Stomach (tissue), 9 donors: ENCODE data around the gene RTN3. TPM values are rescaled to one million over a fixed set of nuclear protein-coding genes. Genes with fewer than 3 reads are reported as not detected.

Source experiments
- DNase-seq, 2 donors: peaks; one replicate each; pipeline versions ENCODE4 v3.0.0 to v3.0.0-alpha.2; 2013 to 2019
- H3K27ac ChIP-seq, 5 donors: fragments of 200-600 bp in 4 of 5; sonication (generic) in 4 of 5; one replicate each; pipeline ENCODE4 v1.5.1; 2013 to 2019; ENCODE audit warnings: mild to moderate bottlenecking in 1 of 5, moderate library complexity in 1 of 5
- H3K27me3 ChIP-seq, 3 donors: fragments of 200-600 bp; sonication (generic); one replicate each; pipeline ENCODE4 v1.5.1; 2017 to 2019; ENCODE audit warnings: mixed run types in 1 of 3
- H3K36me3 ChIP-seq, 4 donors: fragments of 200-600 bp; sonication (generic); 1 replicate in 3 of 4; 2 replicates in 1 of 4; pipeline ENCODE4 v1.5.1; 2016 to 2019
- H3K4me1 ChIP-seq, 4 donors: fragments of 200-600 bp; sonication (generic); one replicate each; pipeline ENCODE4 v1.5.1; 2016 to 2019
- H3K4me3 ChIP-seq, 4 donors: fragments of 200-600 bp; sonication (generic) in 3 of 4; one replicate each; pipeline ENCODE4 v1.5.1; 2016 to 2019; ENCODE audit warnings: mild to moderate bottlenecking in 1 of 4
- H3K9me3 ChIP-seq, 4 donors: fragments of 200-600 bp; sonication (generic); one replicate each; pipeline ENCODE4 v1.5.1; 2016 to 2019
- EP300 ChIP-seq: sonication (generic); formaldehyde crosslinking; IDR thresholded peaks from one replicate; pipeline ENCODE4 v1.6.1; 2017; ENCODE audit warnings: antibody characterized with exemption
- POLR2A ChIP-seq, 4 donors: fragments of 450-650 bp; IDR thresholded peaks; one replicate each; pipeline ENCODE4 v1.6.1; 2016; ENCODE audit warnings: antibody characterized with exemption in 4 of 4, control low read depth in 2 of 4, mild to moderate bottlenecking in 1 of 4, moderate library complexity in 1 of 4
- POLR2AphosphoS5 ChIP-seq, 3 donors: sonication (generic); formaldehyde crosslinking; IDR thresholded peaks; one replicate each; pipeline ENCODE4 v1.6.1; 2016; ENCODE audit warnings: antibody characterized with exemption in 3 of 3
- WGBS, 5 donors: extraction: QIAGEN DNeasy Blood & Tissue Kit in 3 of 5; methylation state at CpG; one replicate each; pipeline versions ENCODE4 v1.1.5 to v1.1.7; 2013 to 2018; 5-methylcytosine and 5-hydroxymethylcytosine counted together
- intact Hi-C: fragments of 100-400 bp; cut with DNase I; formaldehyde crosslinking; loops from one replicate; pipeline ENCODE4 v1.15.1; 2023; ENCODE audit warnings: low total_unique reads
- polyA plus RNA-seq, 3 donors: library from polyadenylated mRNA; stranded (reverse); fragments of 200-250 nt; gene quantifications; one replicate each; pipeline ENCODE4 v1.2.3, GENCODE V29; 2013
- total RNA-seq, 5 donors: library from RNA; depleted of rRNA; stranded (reverse); fragments of >200 nt; gene quantifications; one replicate each; pipeline versions ENCODE4 v1.1.0 to v1.2.3, GENCODE V29; 2014 to 2016
- TF ChIP-seq, protein P1 (sequence below), 7 experiments: fragments of 450-650 bp in 4 of 7; fragments of 200-600 bp in 3 of 7; sonication (generic) in 3 of 7; IDR thresholded peaks; one replicate each; pipeline ENCODE4 v1.5.1; 2016 to 2019; ENCODE audit warnings: antibody characterized with exemption in 7 of 7, control low read depth in 2 of 7, mild to moderate bottlenecking in 1 of 7
- donor health status: healthy with polysubstance abuse.
- donor health status: Bipolar disorder and iron deficiency.
- donor health status: healthy.

Gene RTN3
- total and polyA plus RNA-seq, 8 donors, result 22.2 to 83.8 (median 30.3) TPM

DNA sequence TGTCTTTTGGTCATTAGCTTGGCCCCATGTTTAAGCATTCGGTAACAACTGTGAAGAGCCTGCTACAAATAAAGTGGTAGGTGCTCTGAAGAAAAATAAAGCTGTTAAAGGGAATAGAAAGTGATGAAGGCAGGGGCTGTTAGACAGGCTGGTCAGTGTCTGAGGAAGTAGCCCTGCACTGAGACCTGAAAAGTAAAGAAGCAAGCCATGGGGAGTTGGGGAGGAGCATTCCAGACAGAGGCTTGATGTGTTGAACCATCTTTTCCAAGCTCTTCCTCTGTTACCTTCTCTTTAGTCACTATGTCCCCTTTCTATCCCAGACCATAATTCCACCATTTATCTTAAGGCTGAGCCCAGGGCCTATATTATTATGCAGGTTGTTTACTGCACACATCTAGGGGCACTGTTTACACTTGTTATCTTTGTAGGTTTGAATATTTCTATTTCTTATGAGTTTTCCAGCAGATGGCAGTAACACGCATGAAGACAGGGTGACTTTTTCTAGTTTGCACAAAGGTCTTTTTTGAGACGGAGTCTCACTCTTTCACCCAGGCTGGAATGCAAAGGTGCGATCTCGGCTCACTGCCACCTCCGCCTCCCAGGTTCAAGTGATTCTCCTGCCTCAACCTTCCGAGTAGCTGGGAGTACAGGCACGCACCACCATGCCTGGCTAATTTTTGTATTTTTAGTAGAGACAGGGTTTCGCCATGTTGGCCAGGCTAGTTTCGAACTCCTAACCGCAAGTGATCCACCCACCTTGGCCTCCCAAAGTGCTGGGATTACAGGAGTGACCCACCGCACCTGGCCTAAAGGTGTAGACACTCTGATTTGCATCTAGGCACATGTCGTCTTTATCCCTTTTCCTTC is 64.2 kb downstream of the RTN3 start:
- Histone ChIP-seq H3K4me3 (no peak overlapping the region), H3K4me1 (peaks cover 0 to 18% (median 3%) of the 10 kb centered on the region in 4 donors), H3K27me3 (no peaks in the 10 kb centered on the region), H3K36me3 (peaks cover 5 to 17% (median 12%) of the 10 kb centered on the region in 4 donors), H3K9me3 (no peaks in the 10 kb centered on the region), H3K27ac (no peak overlapping the region)
- WGBS, 5 donors, result 68 to 78% (median 72%) methylated on average over 13 of the region's 13 CpGs
- DNase-seq, result peak in 1 of 2 donors; percentile 52
- intact Hi-C loops, result no loop called here
- no peak for TF ChIP-seq POLR2AphosphoS5 (IDR thresholded peaks at IDR 0.05)
- TF ChIP-seq EP300, result no peak
- TF ChIP-seq, protein P1, sequence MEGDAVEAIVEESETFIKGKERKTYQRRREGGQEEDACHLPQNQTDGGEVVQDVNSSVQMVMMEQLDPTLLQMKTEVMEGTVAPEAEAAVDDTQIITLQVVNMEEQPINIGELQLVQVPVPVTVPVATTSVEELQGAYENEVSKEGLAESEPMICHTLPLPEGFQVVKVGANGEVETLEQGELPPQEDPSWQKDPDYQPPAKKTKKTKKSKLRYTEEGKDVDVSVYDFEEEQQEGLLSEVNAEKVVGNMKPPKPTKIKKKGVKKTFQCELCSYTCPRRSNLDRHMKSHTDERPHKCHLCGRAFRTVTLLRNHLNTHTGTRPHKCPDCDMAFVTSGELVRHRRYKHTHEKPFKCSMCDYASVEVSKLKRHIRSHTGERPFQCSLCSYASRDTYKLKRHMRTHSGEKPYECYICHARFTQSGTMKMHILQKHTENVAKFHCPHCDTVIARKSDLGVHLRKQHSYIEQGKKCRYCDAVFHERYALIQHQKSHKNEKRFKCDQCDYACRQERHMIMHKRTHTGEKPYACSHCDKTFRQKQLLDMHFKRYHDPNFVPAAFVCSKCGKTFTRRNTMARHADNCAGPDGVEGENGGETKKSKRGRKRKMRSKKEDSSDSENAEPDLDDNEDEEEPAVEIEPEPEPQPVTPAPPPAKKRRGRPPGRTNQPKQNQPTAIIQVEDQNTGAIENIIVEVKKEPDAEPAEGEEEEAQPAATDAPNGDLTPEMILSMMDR (IDR thresholded peaks at IDR 0.05), result no peak
- no peak for TF ChIP-seq POLR2A (IDR thresholded peaks at IDR 0.05)

DNA sequence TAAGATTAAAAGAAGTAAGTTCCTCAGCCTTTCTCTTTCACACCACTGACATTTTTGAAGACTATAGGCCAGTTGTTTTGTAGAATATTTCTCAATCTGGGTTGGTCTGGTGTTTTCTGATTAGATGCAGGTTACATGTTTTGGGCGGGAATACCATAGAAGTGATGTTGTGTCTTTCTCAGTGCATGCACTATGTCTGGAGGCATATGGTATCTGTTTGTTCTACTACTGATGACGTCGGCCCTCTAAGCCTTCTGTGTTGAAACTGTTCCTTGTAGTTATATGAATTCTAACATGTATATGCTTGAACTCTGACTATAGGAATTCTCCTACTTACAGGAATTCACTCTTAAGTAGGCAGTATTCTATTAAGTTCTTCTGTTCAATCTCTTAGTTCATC is 65.7 kb downstream of the RTN3 start:
- Histone ChIP-seq H3K36me3 (peaks cover 16 to 31% (median 27%) of the 10 kb centered on the region in 4 donors), H3K9me3 (no peaks in the 10 kb centered on the region), H3K4me1 (peaks cover 0 to 18% (median 3%) of the 10 kb centered on the region in 4 donors), H3K27ac (no peak overlapping the region), H3K4me3 (no peak overlapping the region), H3K27me3 (no peaks in the 10 kb centered on the region)
- 70 to 82% (median 75%) methylated on average over 3 of the region's 3 CpGs for WGBS, 5 donors
- intact Hi-C loops, result no loop called here
- DNase-seq, result peak in 1 of 2 donors; percentile 10
- TF ChIP-seq EP300, result no peak
- no peak for TF ChIP-seq POLR2A (IDR thresholded peaks at IDR 0.05)
- TF ChIP-seq, protein P1 (IDR thresholded peaks at IDR 0.05), result no peak
- no peak for TF ChIP-seq POLR2AphosphoS5 (IDR thresholded peaks at IDR 0.05)

DNA sequence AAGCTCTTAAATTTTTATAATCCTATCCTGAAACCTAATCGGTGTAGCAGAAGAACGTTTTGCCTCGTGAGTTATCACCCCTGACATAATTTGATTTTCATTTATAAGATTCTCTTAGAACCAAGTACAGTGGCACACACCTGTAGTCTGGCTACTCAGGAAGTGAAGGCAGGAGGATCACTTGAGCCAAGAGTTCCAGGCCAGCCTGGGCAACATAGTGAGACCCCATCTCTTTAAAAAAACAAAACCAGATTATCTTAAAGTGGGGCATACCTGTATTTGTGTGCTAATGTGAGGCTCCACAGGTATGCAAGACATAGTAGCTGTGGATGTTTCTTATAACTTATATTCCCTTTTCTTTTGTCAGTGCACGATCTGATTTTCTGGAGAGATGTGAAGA is 68.3 kb downstream of the RTN3 start:
- no peak for TF ChIP-seq POLR2AphosphoS5 (IDR thresholded peaks at IDR 0.05)
- no peak for TF ChIP-seq EP300
- TF ChIP-seq POLR2A (IDR thresholded peaks at IDR 0.05), result no peak
- TF ChIP-seq, protein P1 (IDR thresholded peaks at IDR 0.05), result no peak
- H3K36me3 ChIP-seq, result peaks cover 21 to 53% (median 49%) of the 10 kb centered on the region in 4 donors
- DNase-seq, result no peak
- H3K4me1 ChIP-seq, result peaks cover 0 to 18% (median 3%) of the 10 kb centered on the region in 4 donors
- 88 to 95% (median 92%) methylated on average over 4 of the region's 4 CpGs for WGBS, 5 donors
- intact Hi-C loops, result no loop called here
- H3K27ac ChIP-seq, result no peak overlapping the region
- H3K9me3 ChIP-seq, result no peaks in the 10 kb centered on the region
- no peaks in the 10 kb centered on the region for H3K27me3 ChIP-seq
- H3K4me3 ChIP-seq, result no peak overlapping the region

DNA sequence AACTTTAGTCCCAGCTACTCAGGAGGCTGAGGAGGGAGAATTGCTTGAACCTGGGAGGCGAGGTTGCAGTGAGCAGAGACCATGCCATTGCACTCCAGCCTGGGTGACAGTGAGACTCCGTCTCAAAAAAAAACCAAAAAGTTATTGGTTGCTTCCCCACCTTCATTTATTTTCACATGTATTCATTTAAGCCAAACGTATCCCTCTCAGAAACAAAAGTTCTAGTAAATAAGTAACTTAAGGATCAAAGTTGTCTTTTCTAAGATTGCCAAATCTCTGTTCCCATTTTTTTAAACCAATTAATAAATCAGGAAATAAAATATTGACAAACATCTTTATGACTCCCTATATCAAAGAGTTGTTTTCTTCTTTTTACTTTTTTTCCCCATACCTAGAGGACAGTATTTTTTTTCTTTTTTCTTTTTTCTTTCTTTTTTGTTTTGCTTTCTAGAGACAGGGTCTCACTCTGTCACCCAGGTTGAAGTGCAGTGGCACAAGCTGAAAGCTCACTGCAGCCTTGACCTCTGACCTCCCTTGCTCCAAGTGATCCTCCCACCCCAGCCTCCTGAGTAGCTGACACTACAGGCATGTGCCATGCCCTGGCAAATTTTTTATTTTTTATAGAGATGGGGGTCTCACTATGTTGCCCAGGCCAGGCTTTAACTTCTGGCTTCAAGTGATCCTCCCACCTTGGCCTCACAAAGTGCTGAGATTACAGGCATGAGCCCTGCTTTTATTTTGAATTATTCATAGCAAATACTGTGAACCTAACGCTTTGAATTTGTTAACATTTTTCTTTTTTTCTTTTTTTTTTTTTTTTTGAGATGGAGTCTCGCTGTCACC is 75.8 kb downstream of the RTN3 start:
- TF ChIP-seq POLR2AphosphoS5 (IDR thresholded peaks at IDR 0.05), result no peak
- no peak for TF ChIP-seq POLR2A (IDR thresholded peaks at IDR 0.05)
- TF ChIP-seq EP300, result no peak
- TF ChIP-seq, protein P1 (IDR thresholded peaks at IDR 0.05), result no peak
- Histone ChIP-seq H3K9me3 (no peaks in the 10 kb centered on the region), H3K36me3 (peaks cover 4 to 68% (median 54%) of the 10 kb centered on the region in 4 donors), H3K4me1 (peaks cover 3 to 13% (median 8%) of the 10 kb centered on the region in 4 donors), H3K27ac (no peak overlapping the region), H3K4me3 (no peak overlapping the region), H3K27me3 (no peaks in the 10 kb centered on the region)
- intact Hi-C loops, result no loop called here
- 79 to 90% (median 83%) methylated on average over 5 of the region's 5 CpGs for WGBS, 5 donors
- DNase-seq, result no peak
